ENCODE data around the gene NTRK2.

The NTRK2 gene

GRCh38 chr9:84974258-84974657 lies 304.7 kb downstream of the NTRK2 start:
- Histone ChIP-seq H3K9me3 (ENCODE audit: control insufficient read depth, insufficient read depth, low read length) (no peaks in the 10 kb centered on the region), H3K36me3 (ENCODE audit: control insufficient read depth, insufficient read depth, low read length) (no peaks in the 10 kb centered on the region), H3K4me1 (ENCODE audit: control insufficient read depth, insufficient read depth, low read length) (no peaks in the 10 kb centered on the region), H3K27me3 (ENCODE audit: control insufficient read depth, insufficient read depth, low read length) (no peaks in the 10 kb centered on the region), H3K27ac (ENCODE audit: low read depth, low read length) (no peak overlapping the region), H3K4me3 (ENCODE audit: low read depth, low read length) (no peak overlapping the region), H3K9ac (ENCODE audit: low read depth, low read length) (no peak overlapping the region)

- no peak overlapping the region for H3K9ac ChIP-seq (ENCODE audit: low read depth, low read length)
Measured at GRCh38 chr9:84974855-84975254, 305.3 kb downstream of the NTRK2 start.

GRCh38 chr9:84975926-84976325 lies 306.4 kb downstream of the NTRK2 start:
- H3K4me1 ChIP-seq (ENCODE audit: control insufficient read depth, insufficient read depth, low read length) = no peaks in the 10 kb centered on the region
- no peak overlapping the region for H3K27ac ChIP-seq (ENCODE audit: low read depth, low read length)
- H3K9me3 ChIP-seq (ENCODE audit: control insufficient read depth, insufficient read depth, low read length) = no peaks in the 10 kb centered on the region
- H3K4me3 ChIP-seq (ENCODE audit: low read depth, low read length) = no peak overlapping the region
- H3K36me3 ChIP-seq (ENCODE audit: control insufficient read depth, insufficient read depth, low read length) = no peaks in the 10 kb centered on the region
- no peak overlapping the region for H3K9ac ChIP-seq (ENCODE audit: low read depth, low read length)
- no peaks in the 10 kb centered on the region for H3K27me3 ChIP-seq (ENCODE audit: control insufficient read depth, insufficient read depth, low read length)

More at GRCh38 chr9:84974855-84975254, 305.3 kb downstream of the NTRK2 start:
- H3K36me3 ChIP-seq (ENCODE audit: control insufficient read depth, insufficient read depth, low read length) = no peaks in the 10 kb centered on the region
- H3K27ac ChIP-seq (ENCODE audit: low read depth, low read length) = no peak overlapping the region
- no peak overlapping the region for H3K4me3 ChIP-seq (ENCODE audit: low read depth, low read length)
- no peaks in the 10 kb centered on the region for H3K27me3 ChIP-seq (ENCODE audit: control insufficient read depth, insufficient read depth, low read length)
- H3K9me3 ChIP-seq (ENCODE audit: control insufficient read depth, insufficient read depth, low read length) = no peaks in the 10 kb centered on the region
- no peaks in the 10 kb centered on the region for H3K4me1 ChIP-seq (ENCODE audit: control insufficient read depth, insufficient read depth, low read length)

GRCh38 chr9:84978661-84979060 lies 309.1 kb downstream of the NTRK2 start:
- Histone ChIP-seq H3K36me3 (ENCODE audit: control insufficient read depth, insufficient read depth, low read length) (no peaks in the 10 kb centered on the region), H3K27me3 (ENCODE audit: control insufficient read depth, insufficient read depth, low read length) (no peaks in the 10 kb centered on the region), H3K27ac (ENCODE audit: low read depth, low read length) (no peak overlapping the region)

GRCh38 chr9:84983749-84984148 lies 314.2 kb downstream of the NTRK2 start:
- H3K9ac ChIP-seq (ENCODE audit: low read depth, low read length) = no peak overlapping the region
- no peaks in the 10 kb centered on the region for H3K27me3 ChIP-seq (ENCODE audit: control insufficient read depth, insufficient read depth, low read length)
- no peak overlapping the region for H3K4me3 ChIP-seq (ENCODE audit: low read depth, low read length)
- no peaks in the 10 kb centered on the region for H3K36me3 ChIP-seq (ENCODE audit: control insufficient read depth, insufficient read depth, low read length)
- H3K4me1 ChIP-seq (ENCODE audit: control insufficient read depth, insufficient read depth, low read length) = no peaks in the 10 kb centered on the region
- no peaks in the 10 kb centered on the region for H3K9me3 ChIP-seq (ENCODE audit: control insufficient read depth, insufficient read depth, low read length)
- H3K27ac ChIP-seq (ENCODE audit: low read depth, low read length) = no peak overlapping the region

More at GRCh38 chr9:84978661-84979060, 309.1 kb downstream of the NTRK2 start:
- Histone ChIP-seq H3K9ac (ENCODE audit: low read depth, low read length) (no peak overlapping the region), H3K9me3 (ENCODE audit: control insufficient read depth, insufficient read depth, low read length) (no peaks in the 10 kb centered on the region), H3K4me1 (ENCODE audit: control insufficient read depth, insufficient read depth, low read length) (no peaks in the 10 kb centered on the region), H3K4me3 (ENCODE audit: low read depth, low read length) (no peak overlapping the region)

GRCh38 chr9:84988621-84989020 lies 319.1 kb downstream of the NTRK2 start:
- no peaks in the 10 kb centered on the region for H3K36me3 ChIP-seq (ENCODE audit: control insufficient read depth, insufficient read depth, low read length)

GRCh38 chr9:84990416-84990815 lies 320.9 kb downstream of the NTRK2 start:
- Histone ChIP-seq H3K9ac (ENCODE audit: low read depth, low read length) (no peak overlapping the region), H3K36me3 (ENCODE audit: control insufficient read depth, insufficient read depth, low read length) (no peaks in the 10 kb centered on the region), H3K27ac (ENCODE audit: low read depth, low read length) (no peak overlapping the region), H3K4me3 (ENCODE audit: low read depth, low read length) (no peak overlapping the region), H3K9me3 (ENCODE audit: control insufficient read depth, insufficient read depth, low read length) (no peaks in the 10 kb centered on the region), H3K27me3 (ENCODE audit: control insufficient read depth, insufficient read depth, low read length) (no peaks in the 10 kb centered on the region), H3K4me1 (ENCODE audit: control insufficient read depth, insufficient read depth, low read length) (no peaks in the 10 kb centered on the region)

More at GRCh38 chr9:84988621-84989020, 319.1 kb downstream of the NTRK2 start:
- H3K4me3 ChIP-seq (ENCODE audit: low read depth, low read length) = no peak overlapping the region
- H3K27me3 ChIP-seq (ENCODE audit: control insufficient read depth, insufficient read depth, low read length) = no peaks in the 10 kb centered on the region
- H3K27ac ChIP-seq (ENCODE audit: low read depth, low read length) = no peak overlapping the region
- H3K9me3 ChIP-seq (ENCODE audit: control insufficient read depth, insufficient read depth, low read length) = no peaks in the 10 kb centered on the region
- no peaks in the 10 kb centered on the region for H3K4me1 ChIP-seq (ENCODE audit: control insufficient read depth, insufficient read depth, low read length)
- no peak overlapping the region for H3K9ac ChIP-seq (ENCODE audit: low read depth, low read length)

GRCh38 chr9:84990850-84991513 lies 321.5 kb downstream of the NTRK2 start:
- Histone ChIP-seq H3K4me1 (ENCODE audit: control insufficient read depth, insufficient read depth, low read length) (no peaks in the 10 kb centered on the region), H3K9me3 (ENCODE audit: control insufficient read depth, insufficient read depth, low read length) (no peaks in the 10 kb centered on the region), H3K27ac (ENCODE audit: low read depth, low read length) (no peak overlapping the region), H3K4me3 (ENCODE audit: low read depth, low read length) (no peak overlapping the region), H3K9ac (ENCODE audit: low read depth, low read length) (no peak overlapping the region), H3K36me3 (ENCODE audit: control insufficient read depth, insufficient read depth, low read length) (no peaks in the 10 kb centered on the region), H3K27me3 (ENCODE audit: control insufficient read depth, insufficient read depth, low read length) (no peaks in the 10 kb centered on the region)

- H3K27me3 ChIP-seq (ENCODE audit: control insufficient read depth, insufficient read depth, low read length) = no peaks in the 10 kb centered on the region
- no peaks in the 10 kb centered on the region for H3K9me3 ChIP-seq (ENCODE audit: control insufficient read depth, insufficient read depth, low read length)
- H3K9ac ChIP-seq (ENCODE audit: low read depth, low read length) = no peak overlapping the region
- H3K4me3 ChIP-seq (ENCODE audit: low read depth, low read length) = no peak overlapping the region
- H3K4me1 ChIP-seq (ENCODE audit: control insufficient read depth, insufficient read depth, low read length) = no peaks in the 10 kb centered on the region
- H3K36me3 ChIP-seq (ENCODE audit: control insufficient read depth, insufficient read depth, low read length) = no peaks in the 10 kb centered on the region
- no peak overlapping the region for H3K27ac ChIP-seq (ENCODE audit: low read depth, low read length)
Measured at GRCh38 chr9:84991514-84991870, 322.0 kb downstream of the NTRK2 start.

GRCh38 chr9:84992381-84992780 lies 322.9 kb downstream of the NTRK2 start:
- Histone ChIP-seq H3K9me3 (ENCODE audit: control insufficient read depth, insufficient read depth, low read length) (no peaks in the 10 kb centered on the region), H3K9ac (ENCODE audit: low read depth, low read length) (no peak overlapping the region), H3K27ac (ENCODE audit: low read depth, low read length) (no peak overlapping the region), H3K4me3 (ENCODE audit: low read depth, low read length) (no peak overlapping the region), H3K36me3 (ENCODE audit: control insufficient read depth, insufficient read depth, low read length) (no peaks in the 10 kb centered on the region), H3K27me3 (ENCODE audit: control insufficient read depth, insufficient read depth, low read length) (no peaks in the 10 kb centered on the region), H3K4me1 (ENCODE audit: control insufficient read depth, insufficient read depth, low read length) (no peaks in the 10 kb centered on the region)

GRCh38 chr9:84993105-84993504 lies 323.6 kb downstream of the NTRK2 start:
- no peak overlapping the region for H3K4me3 ChIP-seq (ENCODE audit: low read depth, low read length)
- no peaks in the 10 kb centered on the region for H3K9me3 ChIP-seq (ENCODE audit: control insufficient read depth, insufficient read depth, low read length)
- H3K36me3 ChIP-seq (ENCODE audit: control insufficient read depth, insufficient read depth, low read length) = no peaks in the 10 kb centered on the region
- H3K4me1 ChIP-seq (ENCODE audit: control insufficient read depth, insufficient read depth, low read length) = no peaks in the 10 kb centered on the region
- H3K9ac ChIP-seq (ENCODE audit: low read depth, low read length) = no peak overlapping the region
- no peak overlapping the region for H3K27ac ChIP-seq (ENCODE audit: low read depth, low read length)
- H3K27me3 ChIP-seq (ENCODE audit: control insufficient read depth, insufficient read depth, low read length) = no peaks in the 10 kb centered on the region
